ENCODE results near the gene METTL26.

The METTL26 gene

GRCh38 chr16:674968-675883, 39.1 kb upstream of the METTL26 start, which contains the start of gene RHBDL1:
RHBDL1 (plus strand) TSS chr16:675671; CDS start chr16:675791, 120 bp downstream.
- in situ Hi-C loops (cut with MboI; ENCODE audit: low sequenced_read_pairs): no loop called here

- in situ Hi-C loops (cut with MboI; ENCODE audit: low sequenced_read_pairs): no loop called here
Observed at GRCh38 chr16:674214-674881, 38.2 kb upstream of the METTL26 start.

- in situ Hi-C loops (cut with MboI; ENCODE audit: low sequenced_read_pairs): no loop called here
Observed at GRCh38 chr16:673399-673991, 37.4 kb upstream of the METTL26 start.

- in situ Hi-C loops (cut with MboI; ENCODE audit: low sequenced_read_pairs): no loop called here
Observed at GRCh38 chr16:672851-673250, 36.7 kb upstream of the METTL26 start.

GRCh38 chr16:672371-672770, 36.3 kb upstream of the METTL26 start:
- in situ Hi-C loops (cut with MboI; ENCODE audit: low sequenced_read_pairs): no loop called here

GRCh38 chr16:671353-672131, 35.4 kb upstream of the METTL26 start:
- in situ Hi-C loops (cut with MboI; ENCODE audit: low sequenced_read_pairs): no loop called here

GRCh38 chr16:670485-671352, 34.6 kb upstream of the METTL26 start:
- in situ Hi-C loops (cut with MboI; ENCODE audit: low sequenced_read_pairs): no loop called here

- in situ Hi-C loops (cut with MboI; ENCODE audit: low sequenced_read_pairs): loop anchor here (10.0 kb wide), 1 partner anchor 275 kb away; the partner anchor contains the start of gene NME4
Observed at GRCh38 chr16:669666-670065, 33.6 kb upstream of the METTL26 start.

- in situ Hi-C loops (cut with MboI; ENCODE audit: low sequenced_read_pairs): loop anchor here (10.0 kb wide), 1 partner anchor 274 kb away; the partner anchor contains the start of gene NME4
Observed at GRCh38 chr16:668519-669171, 32.5 kb upstream of the METTL26 start.

GRCh38 chr16:667780-668518, 31.8 kb upstream of the METTL26 start, which contains the start of gene RHOT2:
RHOT2 (plus strand) TSS chr16:668132; CDS start chr16:668200, 68 bp downstream.
- in situ Hi-C loops (cut with MboI; ENCODE audit: low sequenced_read_pairs): loop anchor here (10.0 kb wide), 1 partner anchor 273 kb away; the partner anchor contains the start of gene NME4

GRCh38 chr16:667113-667779, 31.1 kb upstream of the METTL26 start:
- in situ Hi-C loops (cut with MboI; ENCODE audit: low sequenced_read_pairs): loop anchor here (10.0 kb wide), 1 partner anchor 272 kb away; the partner anchor contains the start of gene NME4

GRCh38 chr16:666572-666971, 30.5 kb upstream of the METTL26 start:
- in situ Hi-C loops (cut with MboI; ENCODE audit: low sequenced_read_pairs): loop anchor here (10.0 kb wide), 1 partner anchor 272 kb away; the partner anchor contains the start of gene NME4

- in situ Hi-C loops (cut with MboI; ENCODE audit: low sequenced_read_pairs): loop anchor here (10.0 kb wide), 1 partner anchor 268 kb away; the partner anchor contains the start of gene NME4
Observed at GRCh38 chr16:662597-662996, 26.5 kb upstream of the METTL26 start.

GRCh38 chr16:662095-662494, 26.0 kb upstream of the METTL26 start:
- in situ Hi-C loops (cut with MboI; ENCODE audit: low sequenced_read_pairs): loop anchor here (10.0 kb wide), 1 partner anchor 267 kb away; the partner anchor contains the start of gene NME4

GRCh38 chr16:661184-661821, 25.2 kb upstream of the METTL26 start:
- in situ Hi-C loops (cut with MboI; ENCODE audit: low sequenced_read_pairs): loop anchor here (10.0 kb wide), 1 partner anchor 267 kb away; the partner anchor contains the start of gene NME4

- in situ Hi-C loops (cut with MboI; ENCODE audit: low sequenced_read_pairs): loop anchor here (10.0 kb wide), 1 partner anchor 266 kb away; the partner anchor contains the start of gene NME4
Observed at GRCh38 chr16:660459-661183, 24.5 kb upstream of the METTL26 start.

All from HL-60/S4 (cell line).